Bronchial epithelial cell (primary cell): Measurements from ENCODE around the gene IFNA14. TPM values are rescaled to one million over a fixed set of nuclear protein-coding genes. Genes with fewer than 3 reads are reported as not detected.

ENCODE experiments used
- DNase-seq: peaks from one replicate; pipeline ENCODE4 v3.0.0-alpha.2; 2010; ENCODE audit warnings: low read depth
- FAIRE-seq: peaks from 2 replicates; lab custom pipeline; 2011; peaks lifted over from hg19 to GRCh38; lab: Jason Lieb, UNC
- H3K27me3 ChIP-seq: 2 replicates; pipeline ENCODE4 v1.5.1; 2011; ENCODE audit warnings: low read length; ENCODE audit not compliant: control insufficient read depth, insufficient read depth
- H3K36me3 ChIP-seq: 2 replicates; pipeline ENCODE4 v1.5.1; 2011; ENCODE audit warnings: low read length; ENCODE audit not compliant: control insufficient read depth, insufficient read depth
- H3K4me3 ChIP-seq: 2 replicates; pipeline ENCODE4 v1.5.1; 2011; ENCODE audit warnings: mild to moderate bottlenecking, low read depth, low read length, control low read depth
- CTCF ChIP-seq: IDR thresholded peaks from 2 replicates; pipeline ENCODE4 v1.5.1; 2011; ENCODE audit warnings: mild to moderate bottlenecking, moderate library complexity, low read length, control low read depth, inconsistent platforms; ENCODE audit not compliant: insufficient read depth, severe bottlenecking
- total RNA-seq: library from RNA; depleted of rRNA; stranded (reverse); fragments of >200 nt; gene quantifications from 2 replicates; pipeline ENCODE4 v1.2.1, GENCODE V29; 2014

The IFNA14 gene
- total RNA-seq, 1 donor from 2014 or later: not detected

GRCh38 chr9:21267485-21268346 is 27.9 kb upstream of the IFNA14 start:
- Histone ChIP-seq H3K36me3 (no peaks in the 10 kb centered on the region), H3K4me3 (no peak overlapping the region), H3K27me3 (peaks cover 7% of the 10 kb centered on the region)
- no peak for TF ChIP-seq CTCF
- no peak for FAIRE-seq
- DNase-seq: no peak

- no peak for DNase-seq
- FAIRE-seq: no peak
- H3K27me3 ChIP-seq: peaks cover 7% of the 10 kb centered on the region
- no peaks in the 10 kb centered on the region for H3K36me3 ChIP-seq
- no peak overlapping the region for H3K4me3 ChIP-seq
- no peak for TF ChIP-seq CTCF
Measured at GRCh38 chr9:21266733-21267484, 27.1 kb upstream of the IFNA14 start.

GRCh38 chr9:21265421-21266189 is 25.8 kb upstream of the IFNA14 start:
- peak; percentile 37 for DNase-seq
- Histone ChIP-seq H3K36me3 (no peaks in the 10 kb centered on the region), H3K4me3 (no peak overlapping the region), H3K27me3 (peaks cover 7% of the 10 kb centered on the region)
- no peak for TF ChIP-seq CTCF
- FAIRE-seq: no peak

- no peak for TF ChIP-seq CTCF
- H3K27me3 ChIP-seq: peaks cover 15% of the 10 kb centered on the region
- no peak overlapping the region for H3K4me3 ChIP-seq
- DNase-seq (no peak), FAIRE-seq (no peak)
- H3K36me3 ChIP-seq: no peaks in the 10 kb centered on the region
Measured at GRCh38 chr9:21255538-21256212, 15.9 kb upstream of the IFNA14 start.

- no peak overlapping the region for H3K4me3 ChIP-seq
- TF ChIP-seq CTCF: peak; percentile 55
- FAIRE-seq: no peak
- peaks cover 15% of the 10 kb centered on the region for H3K27me3 ChIP-seq
- DNase-seq: peak; percentile 40
- no peaks in the 10 kb centered on the region for H3K36me3 ChIP-seq
Measured at GRCh38 chr9:21252721-21253547, 13.1 kb upstream of the IFNA14 start.
